Activated T-helper 17 cell treated with anti-CD3 and anti-CD28 coated beads, Interleukin-2, amount 50 U/mL, for 72 hours (primary cell): ENCODE measurements around the gene ETS1. TPM values are rescaled to one million over a fixed set of nuclear protein-coding genes. Genes with fewer than 3 reads are reported as not detected.

Source experiments
- ATAC-seq: fragments of 150-1000 bp; cut with Tn5 transposase; replicated peaks from 2 replicates; pipeline ENCODE4 v1.10.0; 2021; ENCODE audit warnings: mild to moderate bottlenecking, moderate library complexity
- H3K27ac Mint-ChIP-seq: one replicate; pipeline ENCODE4 v1.8.0; 2022; ENCODE audit warnings: mixed read lengths
- H3K27me3 Mint-ChIP-seq: one replicate; pipeline ENCODE4 v1.8.0; 2022; ENCODE audit warnings: mixed read lengths
- H3K36me3 Mint-ChIP-seq: one replicate; pipeline ENCODE4 v1.8.0; 2022; ENCODE audit warnings: low read depth, mild to moderate bottlenecking, mixed read lengths
- H3K4me1 Mint-ChIP-seq: one replicate; pipeline ENCODE4 v1.8.0; 2022; ENCODE audit warnings: mixed read lengths
- H3K4me3 Mint-ChIP-seq: one replicate; pipeline ENCODE4 v1.8.0; 2022; ENCODE audit warnings: mild to moderate bottlenecking, mixed read lengths
- H3K9me3 Mint-ChIP-seq: one replicate; pipeline ENCODE4 v1.8.0; 2022; ENCODE audit warnings: mixed read lengths
- total RNA-seq, 2 donors: library from RNA; stranded (reverse); gene quantifications; one replicate each; pipeline ENCODE4 v1.2.3, GENCODE V29; 2022

ETS1 gene
- total RNA-seq, 2 donors from 2014 or later, result 309 to 471 TPM

DNA sequence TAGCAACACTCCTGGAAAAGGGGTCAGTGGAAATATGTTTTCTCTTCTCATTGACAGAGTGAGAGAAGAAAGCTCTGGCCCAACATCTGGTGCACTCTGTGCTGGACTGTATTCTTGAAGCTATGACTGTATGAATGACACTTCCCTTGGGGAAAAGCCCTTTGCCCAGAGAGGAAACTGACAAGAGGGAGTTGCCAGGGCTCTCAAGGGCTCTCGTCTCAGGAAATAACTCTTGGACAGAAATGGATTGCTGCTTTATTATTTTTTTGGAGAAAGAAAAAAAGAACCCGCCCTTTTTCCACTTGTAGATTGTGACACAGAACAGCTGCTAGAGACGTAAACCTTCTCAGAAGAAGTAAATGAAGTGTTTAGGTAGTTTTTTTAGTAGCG, 11.4 kb downstream of the ETS1 start:
- no peaks in the 10 kb centered on the region for H3K36me3 Mint-ChIP-seq
- H3K4me3 Mint-ChIP-seq, result no peak overlapping the region
- no peaks in the 10 kb centered on the region for H3K9me3 Mint-ChIP-seq
- peaks cover 2% of the 10 kb centered on the region for H3K27me3 Mint-ChIP-seq
- ATAC-seq, result no peak
- H3K4me1 Mint-ChIP-seq, result peaks cover 32% of the 10 kb centered on the region
- H3K27ac Mint-ChIP-seq, result no peak overlapping the region

GRCh38 chr11:128575174-128575960, 12.0 kb downstream of the ETS1 start:
- H3K4me3 Mint-ChIP-seq, result peak overlapping the region; percentile 10
- H3K4me1 Mint-ChIP-seq, result peaks cover 26% of the 10 kb centered on the region
- no peaks in the 10 kb centered on the region for H3K9me3 Mint-ChIP-seq
- H3K27ac Mint-ChIP-seq, result peak overlapping the region; percentile 22
- peaks cover 2% of the 10 kb centered on the region for H3K27me3 Mint-ChIP-seq
- no peak for ATAC-seq
- no peaks in the 10 kb centered on the region for H3K36me3 Mint-ChIP-seq

GRCh38 chr11:128574576-128575011, 12.8 kb downstream of the ETS1 start:
- peak overlapping the region; percentile 10 for H3K4me3 Mint-ChIP-seq
- peaks cover 18% of the 10 kb centered on the region for H3K4me1 Mint-ChIP-seq
- peaks cover 2% of the 10 kb centered on the region for H3K27me3 Mint-ChIP-seq
- H3K36me3 Mint-ChIP-seq, result no peaks in the 10 kb centered on the region
- H3K9me3 Mint-ChIP-seq, result no peaks in the 10 kb centered on the region
- H3K27ac Mint-ChIP-seq, result peak overlapping the region; percentile 22
- peak; percentile 89 for ATAC-seq

DNA sequence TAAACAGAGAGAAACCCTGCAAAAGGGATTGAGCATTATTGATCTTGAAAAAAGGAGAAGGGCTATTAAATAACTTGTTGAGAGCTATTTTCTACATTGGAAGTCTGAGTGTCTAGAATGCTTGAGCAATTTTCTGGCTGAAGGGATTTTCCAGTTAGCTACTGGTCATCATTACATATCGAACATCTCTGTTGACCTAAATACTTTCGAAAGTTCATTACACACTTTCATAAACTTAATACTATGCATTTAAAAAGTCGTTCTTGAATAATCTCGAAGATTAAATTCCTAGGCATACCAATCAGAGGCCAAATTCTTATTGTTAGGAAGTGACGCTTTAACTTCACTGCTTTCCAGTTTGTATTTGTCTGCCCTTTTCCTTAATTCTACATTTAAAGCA, 13.7 kb downstream of the ETS1 start:
- H3K27me3 Mint-ChIP-seq, result peaks cover 2% of the 10 kb centered on the region
- no peak for ATAC-seq
- no peak overlapping the region for H3K4me3 Mint-ChIP-seq
- peaks cover 17% of the 10 kb centered on the region for H3K4me1 Mint-ChIP-seq
- H3K27ac Mint-ChIP-seq, result no peak overlapping the region
- H3K9me3 Mint-ChIP-seq, result no peaks in the 10 kb centered on the region
- no peaks in the 10 kb centered on the region for H3K36me3 Mint-ChIP-seq

DNA sequence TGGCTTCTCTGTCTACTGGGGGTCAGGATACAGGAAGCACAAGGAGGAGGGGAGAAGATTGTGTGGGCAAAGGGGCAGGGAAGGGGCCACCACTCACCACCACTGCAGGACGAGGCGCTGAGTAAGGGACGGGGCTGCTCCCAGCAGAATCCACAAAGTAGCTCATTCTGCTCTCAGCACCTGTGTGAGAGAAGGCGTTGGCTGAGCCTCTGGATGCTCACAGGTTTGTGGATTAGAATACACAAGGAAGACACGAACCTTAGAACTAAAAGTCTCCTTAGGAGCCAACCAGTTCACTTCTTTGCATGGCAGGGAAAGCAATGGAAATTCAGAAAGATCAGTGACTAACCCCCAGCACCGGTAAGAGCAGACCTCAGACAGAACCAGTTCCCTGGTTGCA, 14.4 kb downstream of the ETS1 start:
- ATAC-seq, result no peak
- Mint-ChIP-seq H3K36me3 (no peaks in the 10 kb centered on the region), H3K27me3 (peaks cover 2% of the 10 kb centered on the region), H3K9me3 (no peaks in the 10 kb centered on the region), H3K27ac (no peak overlapping the region), H3K4me1 (peaks cover 17% of the 10 kb centered on the region), H3K4me3 (no peak overlapping the region)

GRCh38 chr11:128570632-128571031, 16.7 kb downstream of the ETS1 start:
- H3K9me3 Mint-ChIP-seq, result no peaks in the 10 kb centered on the region
- H3K27ac Mint-ChIP-seq, result no peak overlapping the region
- H3K4me3 Mint-ChIP-seq, result no peak overlapping the region
- H3K4me1 Mint-ChIP-seq, result peaks cover 16% of the 10 kb centered on the region
- ATAC-seq, result no peak
- H3K27me3 Mint-ChIP-seq, result no peaks in the 10 kb centered on the region
- H3K36me3 Mint-ChIP-seq, result no peaks in the 10 kb centered on the region

- Mint-ChIP-seq H3K9me3 (no peaks in the 10 kb centered on the region), H3K27me3 (no peaks in the 10 kb centered on the region), H3K27ac (no peak overlapping the region), H3K36me3 (no peaks in the 10 kb centered on the region), H3K4me1 (peaks cover 3% of the 10 kb centered on the region), H3K4me3 (no peak overlapping the region)
- ATAC-seq, result no peak
These were observed 18.1 kb downstream of the ETS1 start for GRCh38 chr11:128569291-128569690.

DNA sequence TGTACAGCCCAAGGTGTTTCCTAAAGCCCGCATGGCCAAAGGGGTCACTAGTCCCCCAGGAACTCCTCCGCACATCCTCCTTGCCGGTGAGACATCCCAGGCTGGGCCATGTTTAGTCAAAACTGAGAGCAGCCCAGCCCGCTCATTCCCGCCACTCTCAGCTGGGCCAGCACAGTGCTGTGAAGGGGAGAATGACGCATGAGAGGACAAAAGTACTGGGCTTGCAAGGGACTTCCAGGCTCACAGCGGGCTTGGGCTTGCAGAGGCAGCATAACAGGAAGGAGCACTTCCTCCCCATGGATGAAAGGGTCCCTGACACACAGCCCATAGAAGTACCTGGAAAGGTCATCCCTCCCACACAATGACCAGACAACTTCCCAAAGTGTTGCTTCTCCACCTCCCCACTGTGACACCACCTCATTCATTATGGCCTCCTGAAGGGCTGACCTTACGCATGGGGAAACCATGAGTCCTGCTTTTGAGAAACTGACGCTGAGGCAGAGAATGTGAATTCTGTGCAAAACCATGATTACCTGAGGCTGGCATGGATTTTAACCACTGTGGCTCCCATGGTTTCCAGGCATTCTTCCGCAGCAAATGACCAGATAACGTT, 19.1 kb downstream of the ETS1 start:
- no peaks in the 10 kb centered on the region for H3K36me3 Mint-ChIP-seq
- H3K27me3 Mint-ChIP-seq, result no peaks in the 10 kb centered on the region
- peak; percentile 93 for ATAC-seq
- no peaks in the 10 kb centered on the region for H3K4me1 Mint-ChIP-seq
- no peak overlapping the region for H3K27ac Mint-ChIP-seq
- no peaks in the 10 kb centered on the region for H3K9me3 Mint-ChIP-seq
- H3K4me3 Mint-ChIP-seq, result no peak overlapping the region

DNA sequence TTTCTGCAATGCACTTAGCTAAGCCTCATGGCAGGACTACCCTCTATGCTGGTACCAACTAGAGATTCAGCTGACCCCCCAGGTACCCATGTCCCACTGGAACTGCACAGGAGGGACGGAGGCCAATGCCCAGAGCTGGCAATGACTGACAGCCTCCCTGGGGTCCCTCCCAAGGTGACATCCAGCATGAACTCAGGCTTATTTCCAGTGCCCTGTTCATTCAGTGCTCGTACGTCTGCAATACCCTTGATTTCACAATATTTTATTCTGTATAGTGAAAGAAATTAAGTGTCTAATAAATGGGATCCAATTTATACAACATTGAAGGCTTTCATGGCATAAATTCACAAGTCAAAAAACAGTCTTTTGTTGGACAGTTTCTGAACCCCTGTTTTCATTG, 20.2 kb downstream of the ETS1 start:
- H3K27ac Mint-ChIP-seq, result no peak overlapping the region
- no peak for ATAC-seq
- H3K27me3 Mint-ChIP-seq, result no peaks in the 10 kb centered on the region
- no peaks in the 10 kb centered on the region for H3K36me3 Mint-ChIP-seq
- H3K9me3 Mint-ChIP-seq, result no peaks in the 10 kb centered on the region
- H3K4me1 Mint-ChIP-seq, result no peaks in the 10 kb centered on the region
- no peak overlapping the region for H3K4me3 Mint-ChIP-seq

GRCh38 chr11:128565881-128566280, 21.5 kb downstream of the ETS1 start:
- Mint-ChIP-seq H3K9me3 (no peaks in the 10 kb centered on the region), H3K4me1 (no peaks in the 10 kb centered on the region), H3K27me3 (no peaks in the 10 kb centered on the region), H3K4me3 (no peak overlapping the region), H3K27ac (no peak overlapping the region), H3K36me3 (no peaks in the 10 kb centered on the region)
- no peak for ATAC-seq

DNA sequence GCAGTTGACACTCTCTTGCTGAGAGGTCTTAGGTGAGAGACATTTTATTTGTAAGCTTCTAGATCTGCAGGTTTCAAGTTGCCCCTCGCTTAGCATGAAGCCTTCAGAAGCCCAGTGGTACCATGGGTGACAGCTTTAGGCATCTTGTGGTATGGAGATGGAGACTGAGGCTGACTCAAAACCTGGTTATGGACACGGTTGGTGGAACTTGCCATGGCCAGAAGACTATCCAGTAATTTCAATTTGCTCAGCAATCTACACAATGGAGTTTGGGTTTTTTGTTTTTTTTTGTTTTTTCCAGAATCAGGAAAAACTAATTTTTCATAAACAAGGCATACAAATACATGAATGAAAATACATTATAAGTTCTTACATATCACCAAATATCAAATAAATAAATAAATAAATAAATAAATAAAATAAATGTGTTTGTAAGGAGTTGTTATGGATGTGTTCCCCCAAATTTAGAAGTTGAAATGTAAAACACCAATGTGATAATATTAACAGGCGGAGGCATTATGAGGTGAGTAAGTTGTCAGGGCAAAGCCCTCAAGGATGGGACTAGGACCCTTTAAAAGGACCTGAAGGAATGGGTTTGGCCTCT, 22.6 kb downstream of the ETS1 start:
- H3K36me3 Mint-ChIP-seq, result no peaks in the 10 kb centered on the region
- ATAC-seq, result no peak
- H3K9me3 Mint-ChIP-seq, result no peaks in the 10 kb centered on the region
- no peak overlapping the region for H3K4me3 Mint-ChIP-seq
- H3K4me1 Mint-ChIP-seq, result no peaks in the 10 kb centered on the region
- no peak overlapping the region for H3K27ac Mint-ChIP-seq
- no peaks in the 10 kb centered on the region for H3K27me3 Mint-ChIP-seq

DNA sequence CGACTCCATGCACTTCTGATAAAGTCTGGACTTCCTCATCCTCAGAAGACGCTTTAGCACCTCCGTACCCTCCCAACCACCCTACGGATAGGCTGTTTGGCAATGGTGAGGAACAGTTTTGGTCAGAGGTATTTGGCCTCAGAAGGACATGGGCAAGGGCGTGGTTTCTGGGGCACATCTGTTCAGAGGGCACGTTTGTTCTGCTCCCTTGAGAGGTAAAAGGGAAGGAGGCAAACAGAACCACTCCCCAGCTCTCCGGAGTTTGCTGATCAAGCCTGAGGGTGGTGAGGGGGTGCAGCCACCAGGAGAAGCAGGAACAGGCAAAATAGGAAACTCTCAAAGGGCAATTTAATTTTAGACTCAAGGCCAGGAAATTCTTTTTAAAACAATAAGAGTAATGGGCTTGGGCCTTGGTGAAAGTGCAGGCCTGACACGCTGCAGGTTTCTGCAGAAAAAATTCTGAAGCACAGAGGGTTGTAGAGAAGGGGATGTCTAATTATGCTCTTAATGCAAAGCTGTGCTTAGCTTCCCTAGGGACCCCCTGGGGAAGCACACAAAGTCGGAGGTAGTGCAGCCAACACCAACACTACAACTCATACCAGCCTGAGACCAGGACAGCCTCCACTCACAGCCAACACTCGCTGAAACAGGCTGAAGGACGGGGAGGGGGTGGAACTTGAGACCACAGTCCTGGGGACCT, 23.3 kb downstream of the ETS1 start:
- H3K27me3 Mint-ChIP-seq, result no peaks in the 10 kb centered on the region
- H3K9me3 Mint-ChIP-seq, result no peaks in the 10 kb centered on the region
- ATAC-seq, result no peak
- H3K27ac Mint-ChIP-seq, result no peak overlapping the region
- no peaks in the 10 kb centered on the region for H3K36me3 Mint-ChIP-seq
- H3K4me3 Mint-ChIP-seq, result no peak overlapping the region
- no peaks in the 10 kb centered on the region for H3K4me1 Mint-ChIP-seq

DNA sequence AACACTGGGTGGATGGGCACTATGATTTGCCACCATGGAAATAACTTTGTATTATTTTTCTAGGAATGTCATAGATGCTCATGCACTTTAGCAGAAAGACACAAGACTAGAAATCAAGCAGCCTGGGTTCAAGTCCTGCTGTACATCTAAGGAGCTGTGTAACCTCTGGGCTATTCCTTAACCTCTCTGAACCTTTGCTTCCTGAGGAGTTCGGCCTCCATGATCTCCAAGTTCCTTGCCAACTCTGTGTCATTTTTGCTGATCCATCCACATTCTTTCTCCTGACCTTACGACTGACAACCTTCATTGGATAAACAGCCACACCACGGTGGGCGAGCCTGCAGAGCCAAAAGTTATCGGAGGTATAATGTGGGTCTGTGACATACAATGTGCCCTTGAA, 24.1 kb downstream of the ETS1 start:
- Mint-ChIP-seq H3K27ac (no peak overlapping the region), H3K4me3 (no peak overlapping the region), H3K9me3 (no peaks in the 10 kb centered on the region), H3K27me3 (no peaks in the 10 kb centered on the region), H3K36me3 (no peaks in the 10 kb centered on the region), H3K4me1 (no peaks in the 10 kb centered on the region)
- no peak for ATAC-seq

GRCh38 chr11:128559496-128560103, 27.8 kb downstream of the ETS1 start:
- ATAC-seq, result peak; percentile 68
- H3K9me3 Mint-ChIP-seq, result no peaks in the 10 kb centered on the region
- no peak overlapping the region for H3K27ac Mint-ChIP-seq
- no peaks in the 10 kb centered on the region for H3K36me3 Mint-ChIP-seq
- no peaks in the 10 kb centered on the region for H3K4me1 Mint-ChIP-seq
- H3K4me3 Mint-ChIP-seq, result no peak overlapping the region
- H3K27me3 Mint-ChIP-seq, result no peaks in the 10 kb centered on the region
